Measurements from ENCODE around the gene RBKS. TPM values are rescaled to one million over a fixed set of nuclear protein-coding genes. Genes with fewer than 3 reads are reported as not detected.
A peak's percentile ranks its signal among the peaks of the same experiment; 100 is the strongest.

Gene RBKS
- total RNA-seq, 1 donor from 2014 or later = 1.2 TPM

DNA sequence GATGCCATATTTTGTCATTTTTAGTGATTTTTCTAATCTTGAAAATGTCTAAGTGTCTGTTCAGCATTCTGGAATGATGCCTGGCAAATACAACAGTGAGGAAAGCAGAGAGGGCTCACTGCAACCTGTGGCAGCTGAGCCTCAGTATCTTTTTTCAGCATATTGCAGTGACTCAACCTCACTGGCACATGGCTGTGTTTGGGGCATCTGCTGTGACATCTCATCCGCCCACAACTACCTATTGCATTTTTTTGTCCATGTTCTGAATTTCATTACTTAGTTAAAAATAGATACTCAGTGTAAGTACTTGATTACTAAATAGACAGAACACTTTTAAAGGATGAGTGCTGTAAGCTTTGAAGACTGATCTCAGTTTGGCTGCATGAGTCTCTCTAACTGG, 11.0 kb upstream of the RBKS start:
- TF ChIP-seq, protein P1, sequence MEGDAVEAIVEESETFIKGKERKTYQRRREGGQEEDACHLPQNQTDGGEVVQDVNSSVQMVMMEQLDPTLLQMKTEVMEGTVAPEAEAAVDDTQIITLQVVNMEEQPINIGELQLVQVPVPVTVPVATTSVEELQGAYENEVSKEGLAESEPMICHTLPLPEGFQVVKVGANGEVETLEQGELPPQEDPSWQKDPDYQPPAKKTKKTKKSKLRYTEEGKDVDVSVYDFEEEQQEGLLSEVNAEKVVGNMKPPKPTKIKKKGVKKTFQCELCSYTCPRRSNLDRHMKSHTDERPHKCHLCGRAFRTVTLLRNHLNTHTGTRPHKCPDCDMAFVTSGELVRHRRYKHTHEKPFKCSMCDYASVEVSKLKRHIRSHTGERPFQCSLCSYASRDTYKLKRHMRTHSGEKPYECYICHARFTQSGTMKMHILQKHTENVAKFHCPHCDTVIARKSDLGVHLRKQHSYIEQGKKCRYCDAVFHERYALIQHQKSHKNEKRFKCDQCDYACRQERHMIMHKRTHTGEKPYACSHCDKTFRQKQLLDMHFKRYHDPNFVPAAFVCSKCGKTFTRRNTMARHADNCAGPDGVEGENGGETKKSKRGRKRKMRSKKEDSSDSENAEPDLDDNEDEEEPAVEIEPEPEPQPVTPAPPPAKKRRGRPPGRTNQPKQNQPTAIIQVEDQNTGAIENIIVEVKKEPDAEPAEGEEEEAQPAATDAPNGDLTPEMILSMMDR (IDR thresholded peaks at IDR 0.05; ENCODE audit: partially characterized antibody, unreplicated experiment) = no peak
- no peaks in the 10 kb centered on the region for H3K9me3 Mint-ChIP-seq (ENCODE audit: unreplicated experiment)
- no peaks in the 10 kb centered on the region for H3K36me3 Mint-ChIP-seq (ENCODE audit: unreplicated experiment)
- no peak for DNase-seq
- H3K4me1 Mint-ChIP-seq (ENCODE audit: low read depth, unreplicated experiment) = no peaks in the 10 kb centered on the region
- H3K27me3 Mint-ChIP-seq (ENCODE audit: unreplicated experiment) = no peaks in the 10 kb centered on the region
- no peak overlapping the region for H3K27ac Mint-ChIP-seq (ENCODE audit: unreplicated experiment)
- H3K4me3 Mint-ChIP-seq (ENCODE audit: unreplicated experiment) = no peak overlapping the region

DNA sequence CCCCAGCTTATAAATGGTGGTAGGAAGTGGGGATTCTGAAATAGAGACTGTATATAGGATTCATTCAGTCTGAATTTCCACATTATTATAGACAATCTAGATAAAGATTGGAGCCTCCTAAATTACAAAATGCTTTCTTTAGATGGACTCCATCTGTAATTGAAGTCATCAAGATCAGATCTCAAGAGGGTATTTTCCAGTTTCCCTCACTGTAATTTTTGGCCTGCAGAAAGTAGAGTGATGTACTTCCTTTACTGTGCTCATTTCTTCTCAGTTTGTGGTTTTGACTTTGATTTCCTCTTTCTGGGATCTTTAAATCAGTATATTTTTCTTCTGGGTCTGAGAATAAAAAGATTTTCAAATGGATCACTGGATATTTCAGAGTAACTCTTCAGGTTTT, 7.5 kb upstream of the RBKS start:
- DNase-seq = no peak
- TF ChIP-seq, protein P1 (IDR thresholded peaks at IDR 0.05; ENCODE audit: partially characterized antibody, unreplicated experiment) = no peak
- H3K4me1 Mint-ChIP-seq (ENCODE audit: low read depth, unreplicated experiment) = no peaks in the 10 kb centered on the region
- H3K27me3 Mint-ChIP-seq (ENCODE audit: unreplicated experiment) = no peaks in the 10 kb centered on the region
- H3K27ac Mint-ChIP-seq (ENCODE audit: unreplicated experiment) = no peak overlapping the region
- H3K9me3 Mint-ChIP-seq (ENCODE audit: unreplicated experiment) = no peaks in the 10 kb centered on the region
- H3K36me3 Mint-ChIP-seq (ENCODE audit: unreplicated experiment) = no peaks in the 10 kb centered on the region
- H3K4me3 Mint-ChIP-seq (ENCODE audit: unreplicated experiment) = no peak overlapping the region

- Mint-ChIP-seq H3K27me3 (ENCODE audit: unreplicated experiment) (peaks cover 4% of the 10 kb centered on the region), H3K36me3 (ENCODE audit: unreplicated experiment) (no peaks in the 10 kb centered on the region), H3K9me3 (ENCODE audit: unreplicated experiment) (peaks cover 9% of the 10 kb centered on the region), H3K27ac (ENCODE audit: unreplicated experiment) (no peak overlapping the region), H3K4me1 (ENCODE audit: low read depth, unreplicated experiment) (no peaks in the 10 kb centered on the region), H3K4me3 (ENCODE audit: unreplicated experiment) (no peak overlapping the region)
- no peak for DNase-seq
- TF ChIP-seq, protein P1 (IDR thresholded peaks at IDR 0.05; ENCODE audit: partially characterized antibody, unreplicated experiment) = no peak
These were observed 2.8 kb upstream of the RBKS start for GRCh38 chr2:27893006-27893405.

- H3K4me1 Mint-ChIP-seq (ENCODE audit: low read depth, unreplicated experiment) = no peaks in the 10 kb centered on the region
- TF ChIP-seq, protein P1 (IDR thresholded peaks at IDR 0.05; ENCODE audit: partially characterized antibody, unreplicated experiment) = no peak
- DNase-seq = no peak
- peaks cover 9% of the 10 kb centered on the region for H3K9me3 Mint-ChIP-seq (ENCODE audit: unreplicated experiment)
- H3K27ac Mint-ChIP-seq (ENCODE audit: unreplicated experiment) = no peak overlapping the region
- H3K27me3 Mint-ChIP-seq (ENCODE audit: unreplicated experiment) = peaks cover 4% of the 10 kb centered on the region
- peak overlapping the region; percentile 89 for H3K4me3 Mint-ChIP-seq (ENCODE audit: unreplicated experiment)
- no peaks in the 10 kb centered on the region for H3K36me3 Mint-ChIP-seq (ENCODE audit: unreplicated experiment)
These were observed 1.5 kb upstream of the RBKS start for GRCh38 chr2:27891673-27892105.

- Mint-ChIP-seq H3K27me3 (ENCODE audit: unreplicated experiment) (peaks cover 4% of the 10 kb centered on the region), H3K4me1 (ENCODE audit: low read depth, unreplicated experiment) (no peaks in the 10 kb centered on the region), H3K9me3 (ENCODE audit: unreplicated experiment) (peaks cover 9% of the 10 kb centered on the region), H3K36me3 (ENCODE audit: unreplicated experiment) (no peaks in the 10 kb centered on the region), H3K4me3 (ENCODE audit: unreplicated experiment) (peak overlapping the region; percentile 89), H3K27ac (ENCODE audit: unreplicated experiment) (peak overlapping the region; percentile 89)
- TF ChIP-seq, protein P1 (IDR thresholded peaks at IDR 0.05; ENCODE audit: partially characterized antibody, unreplicated experiment) = no peak
- peak; percentile 66 for DNase-seq
These were observed 911 bp upstream of the RBKS start for GRCh38 chr2:27890924-27891672.

All from glutamatergic neuron (in vitro differentiated cells).